Gastrocnemius medialis (tissue), 4 donors: Measurements from ENCODE around the gene BCL2.

ENCODE experiments used
- CTCF ChIP-seq, 5 experiments: fragments of 450-650 bp in 3 of 5; fragments of 200-600 bp in 2 of 5; sonication (generic) in 2 of 5; IDR thresholded peaks in 4 of 5; conservative IDR thresholded peaks in 1 of 5; 1 replicate in 4 of 5; 2 replicates in 1 of 5; pipeline ENCODE4 v1.5.1; 2016 to 2019; ENCODE audit warnings: antibody characterized with exemption in 5 of 5, mild to moderate bottlenecking in 3 of 5, moderate library complexity in 3 of 5
- POLR2A ChIP-seq, 2 donors: fragments of 450-650 bp; IDR thresholded peaks; one replicate each; pipeline ENCODE4 v1.6.1; 2017; ENCODE audit warnings: antibody characterized with exemption in 2 of 2, mild to moderate bottlenecking in 2 of 2, moderate library complexity in 2 of 2

GRCh38 chr18:63232826-63233225, 86.7 kb downstream of the BCL2 start:
- TF ChIP-seq CTCF (IDR thresholded peaks at IDR 0.05 in 4 of 5, conservative IDR thresholded peaks at IDR 0.05 in 1 of 5) (no peak), POLR2A (IDR thresholded peaks at IDR 0.05) (no peak)
